Endothelial cell of umbilical vein (primary cell): ENCODE data around the gene VARS1. TPM values are rescaled to one million over a fixed set of nuclear protein-coding genes. Genes with fewer than 3 reads are reported as not detected.

Experiments
- BruUV-seq: library from RNA; stranded (reverse); fragments of 400-500 nt; replicated peaks from 2 replicates; lab custom pipeline; 2021; lab: Mats Ljungman, UMichigan
- CTCF ChIA-PET: fragments of 300-600, 350-600 bp; sonication (Branson Sonifier 250); formaldehyde crosslinking; loops from one replicate; lab custom pipeline; 2021; ENCODE audit warnings: antibody characterized with exemption, inconsistent platforms; lab: Charles Lee
- POLR2A ChIA-PET: fragments of 300-600, 350-600 bp; sonication (Branson Sonifier 250); formaldehyde crosslinking; loops from one replicate; lab custom pipeline; 2021; ENCODE audit warnings: antibody characterized with exemption, inconsistent platforms; lab: Charles Lee
- DNase-seq: peaks from one replicate; pipeline ENCODE4 v3.0.0-alpha.2; 2011; ENCODE audit warnings: low read depth, low spot score
- FAIRE-seq: peaks from 2 replicates; lab custom pipeline; 2011; peaks lifted over from hg19 to GRCh38; lab: Jason Lieb, UNC
- H2AFZ ChIP-seq: 2 replicates; pipeline ENCODE4 v1.6.0; 2012; ENCODE audit warnings: low read depth, low read length, control low read depth, inconsistent platforms
- H3K27ac ChIP-seq: 2 replicates; pipeline ENCODE4 v1.5.1; 2011; ENCODE audit warnings: low read depth, mild to moderate bottlenecking, control low read depth, low read length, moderate library complexity; ENCODE audit not compliant: insufficient read depth
- H3K27me3 ChIP-seq, 2 experiments: 2 replicates each; pipeline versions ENCODE4 v1.6.0 to v1.6.1; 2011; ENCODE audit warnings: low read length in 2 of 2, mixed read lengths in 1 of 2; ENCODE audit not compliant: control insufficient read depth in 2 of 2, insufficient read depth in 2 of 2
- H3K36me3 ChIP-seq, 2 experiments: 2 replicates in 1 of 2; 3 replicates in 1 of 2; pipeline ENCODE4 v1.5.1; 2011; ENCODE audit warnings: low read length in 2 of 2, mild to moderate bottlenecking in 1 of 2, moderate library complexity in 1 of 2; ENCODE audit not compliant: control insufficient read depth in 2 of 2, insufficient read depth in 2 of 2; ENCODE audit errors: extremely low read depth in 1 of 2
- H3K4me1 ChIP-seq: 3 replicates; pipeline ENCODE4 v1.5.1; 2011; ENCODE audit warnings: mild to moderate bottlenecking, low read length; ENCODE audit not compliant: control insufficient read depth, insufficient read depth; ENCODE audit errors: extremely low read depth
- H3K4me2 ChIP-seq: 2 replicates; pipeline ENCODE4 v1.6.1; 2011; ENCODE audit warnings: low read length, control low read depth, mixed read lengths; ENCODE audit not compliant: insufficient read depth
- H3K4me3 ChIP-seq, 3 experiments: fragments of 200-600 bp in 1 of 3; sonication (generic), shearing (Covaris generic) in 1 of 3; replicated peaks in 1 of 3; 2 replicates each; pipeline ENCODE4 v1.5.1; 2011 to 2016; ENCODE audit warnings: control low read depth in 3 of 3, low read length in 3 of 3, mild to moderate bottlenecking in 2 of 3, inconsistent platforms in 1 of 3, low read depth in 1 of 3, moderate library complexity in 1 of 3; ENCODE audit not compliant: insufficient read depth in 1 of 3
- H3K79me2 ChIP-seq: 2 replicates; pipeline ENCODE4 v1.6.0; 2012; ENCODE audit warnings: low read length, inconsistent platforms; ENCODE audit not compliant: control insufficient read depth, insufficient read depth
- H3K9ac ChIP-seq: replicated peaks from 2 replicates; pipeline ENCODE3; 2011; ENCODE audit warnings: low read length, control low read depth; ENCODE audit not compliant: insufficient read depth; ENCODE audit errors: extremely low read depth
- H3K9me1 ChIP-seq: replicated peaks from 3 replicates; pipeline ENCODE4 v1.6.0; 2011; ENCODE audit warnings: mild to moderate bottlenecking, low read length; ENCODE audit not compliant: control insufficient read depth, insufficient read depth; ENCODE audit errors: extremely low read depth
- H3K9me3 ChIP-seq: replicated peaks from 2 replicates; pipeline ENCODE4 v1.5.1; 2012; ENCODE audit warnings: low read length, inconsistent platforms; ENCODE audit not compliant: control insufficient read depth, insufficient read depth
- H4K20me1 ChIP-seq: replicated peaks from 2 replicates; pipeline ENCODE3; 2011; ENCODE audit warnings: mild to moderate bottlenecking, low read length; ENCODE audit not compliant: control insufficient read depth, insufficient read depth; ENCODE audit errors: extremely low read depth
- CTCF ChIP-seq, 2 donors: IDR thresholded peaks; 1 replicate in 1 of 2; 2 replicates in 1 of 2; pipeline ENCODE4 v1.5.1; 2011; ENCODE audit warnings: low read length in 2 of 2, mild to moderate bottlenecking in 2 of 2, moderate library complexity in 2 of 2, control low read depth in 1 of 2, inconsistent platforms in 1 of 2, low read depth in 1 of 2; ENCODE audit not compliant: insufficient read depth in 1 of 2; ENCODE audit errors: extremely low read depth in 1 of 2
- GATA2 ChIP-seq: IDR thresholded peaks from 2 replicates; pipeline ENCODE4 v1.7.0; 2011; ENCODE audit warnings: low read depth, mild to moderate bottlenecking, moderate library complexity, mixed read lengths, low read length; ENCODE audit not compliant: insufficient read length, insufficient read depth
- JUN ChIP-seq: IDR thresholded peaks from 2 replicates; pipeline ENCODE4 v1.6.1; 2011; ENCODE audit warnings: borderline replicate concordance, low read depth; ENCODE audit not compliant: insufficient read length, insufficient read depth
- POLR2A ChIP-seq: IDR thresholded peaks from 2 replicates; pipeline ENCODE4 v1.6.1; 2012; ENCODE audit warnings: low read depth, mild to moderate bottlenecking, control low read depth, low read length
- POLR2AphosphoS5 ChIP-seq: IDR thresholded peaks from 2 replicates; pipeline ENCODE4 v1.6.1; 2012; ENCODE audit warnings: low read depth, mild to moderate bottlenecking, control low read depth, low read length, moderate library complexity; ENCODE audit not compliant: insufficient read depth
- dilution Hi-C: fragments of 300-500 bp; cut with MboI; formaldehyde crosslinking; loops from one replicate; pipeline ENCODE4 v1.15.0; 2019; ENCODE audit warnings: low sequenced_read_pairs; ENCODE audit not compliant: extremely low pct_ligation_motif_present
- intact Hi-C: fragments of 100-400 bp; cut with micrococcal nuclease; formaldehyde crosslinking; loops from one replicate; pipeline ENCODE4 v1.10.0; 2022
- polyA plus RNA-seq, 4 experiments: library from polyadenylated mRNA; depleted of rRNA in 3 of 4; stranded (reverse) in 3 of 4; unstranded in 1 of 4; fragments of >200 nt; gene quantifications; 2 replicates each; pipeline versions ENCODE4 v1.2.1 to v1.2.3, GENCODE V29; 2011 to 2012; ENCODE audit warnings: missing spikeins in 1 of 4
- total RNA-seq: library from RNA; stranded (reverse); gene quantifications from 2 replicates; pipeline ENCODE4 v1.2.3, GENCODE V29; 2021

VARS1 gene
- total and polyA plus RNA-seq, 2 donors (not counting 3 experiments of a cell fraction or from before 2014, with no cell fraction given): 37.4 to 121 TPM

GRCh38 chr6:31758281-31758680 is 37.3 kb downstream of the VARS1 start:
- ChIA-PET CTCF (interaction anchor here (0.7 to 3.2 kb wide), 3 partner anchors 8 to 72 kb away, joined by 3 to 13 read pairs (median 4); no protein-coding TSS in a partner anchor), POLR2A (no interaction called here)

More at GRCh38 chr6:31758281-31758680, 37.3 kb downstream of the VARS1 start:
- Histone ChIP-seq H4K20me1 (no peaks in the 10 kb centered on the region), H2AFZ (no peak overlapping the region), H3K9me3 (no peaks in the 10 kb centered on the region), H3K4me2 (no peak overlapping the region), H3K27ac (no peak overlapping the region), H3K9ac (no peak overlapping the region), H3K9me1 (no peaks in the 10 kb centered on the region), H3K4me1 (no peaks in the 10 kb centered on the region), H3K27me3 (no peaks in the 10 kb centered on the region), H3K4me3 (no peak overlapping the region), H3K36me3 (peaks cover 2% of the 10 kb centered on the region in 2 experiments), H3K79me2 (no peaks in the 10 kb centered on the region)
- intact Hi-C loops: no loop called here
- no TSS peak for BruUV-seq
- no peak for FAIRE-seq
- no peak for TF ChIP-seq GATA2
- TF ChIP-seq CTCF (IDR thresholded peaks at IDR 0.05; ENCODE audit: extremely low read depth in 1 of 2, insufficient read depth in 1 of 2, low read depth in 1 of 2, low read length in 2 of 2): no peak
- TF ChIP-seq POLR2A: no peak
- no peak for TF ChIP-seq JUN
- no peak for TF ChIP-seq POLR2AphosphoS5
- no peak for DNase-seq
- dilution Hi-C loops: no loop called here
